ENCODE measurements around the gene TMEM181. TPM values are rescaled to one million over a fixed set of nuclear protein-coding genes. Genes with fewer than 3 reads are reported as not detected.

The TMEM181 gene
- total RNA-seq, 2 donors from 2014 or later = 33.2 to 57.4 TPM

- TF ChIP-seq, protein P1, sequence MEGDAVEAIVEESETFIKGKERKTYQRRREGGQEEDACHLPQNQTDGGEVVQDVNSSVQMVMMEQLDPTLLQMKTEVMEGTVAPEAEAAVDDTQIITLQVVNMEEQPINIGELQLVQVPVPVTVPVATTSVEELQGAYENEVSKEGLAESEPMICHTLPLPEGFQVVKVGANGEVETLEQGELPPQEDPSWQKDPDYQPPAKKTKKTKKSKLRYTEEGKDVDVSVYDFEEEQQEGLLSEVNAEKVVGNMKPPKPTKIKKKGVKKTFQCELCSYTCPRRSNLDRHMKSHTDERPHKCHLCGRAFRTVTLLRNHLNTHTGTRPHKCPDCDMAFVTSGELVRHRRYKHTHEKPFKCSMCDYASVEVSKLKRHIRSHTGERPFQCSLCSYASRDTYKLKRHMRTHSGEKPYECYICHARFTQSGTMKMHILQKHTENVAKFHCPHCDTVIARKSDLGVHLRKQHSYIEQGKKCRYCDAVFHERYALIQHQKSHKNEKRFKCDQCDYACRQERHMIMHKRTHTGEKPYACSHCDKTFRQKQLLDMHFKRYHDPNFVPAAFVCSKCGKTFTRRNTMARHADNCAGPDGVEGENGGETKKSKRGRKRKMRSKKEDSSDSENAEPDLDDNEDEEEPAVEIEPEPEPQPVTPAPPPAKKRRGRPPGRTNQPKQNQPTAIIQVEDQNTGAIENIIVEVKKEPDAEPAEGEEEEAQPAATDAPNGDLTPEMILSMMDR (IDR thresholded peaks at IDR 0.05) = no peak
- Histone ChIP-seq H3K27ac (no peak overlapping the region), H3K4me1 (no peaks in the 10 kb centered on the region), H3K9me3 (no peaks in the 10 kb centered on the region), H3K9ac (ENCODE audit: low read depth in 2 of 2, low read length in 2 of 2) (no peak overlapping the region), H3K36me3 (no peaks in the 10 kb centered on the region), H3K27me3 (no peaks in the 10 kb centered on the region), H3K4me3 (no peak overlapping the region)
- intact Hi-C loops (cut with DNase I) = no loop called here
- DNase-seq = no peak
Observed at GRCh38 chr6:158584236-158584651, 24.4 kb downstream of the TMEM181 start.

GRCh38 chr6:158586652-158587051 is 26.8 kb downstream of the TMEM181 start:
- H3K4me1 ChIP-seq = no peaks in the 10 kb centered on the region
- no peak overlapping the region for H3K9ac ChIP-seq (ENCODE audit: low read depth in 2 of 2, low read length in 2 of 2)
- H3K9me3 ChIP-seq = no peaks in the 10 kb centered on the region
- peaks cover 7% of the 10 kb centered on the region for H3K36me3 ChIP-seq
- H3K4me3 ChIP-seq = no peak overlapping the region
- DNase-seq = no peak
- no peak overlapping the region for H3K27ac ChIP-seq
- intact Hi-C loops (cut with DNase I) = no loop called here
- TF ChIP-seq, protein P1 (IDR thresholded peaks at IDR 0.05) = no peak
- no peaks in the 10 kb centered on the region for H3K27me3 ChIP-seq

GRCh38 chr6:158589366-158589765 is 29.5 kb downstream of the TMEM181 start:
- H3K36me3 ChIP-seq = peaks cover 7% of the 10 kb centered on the region
- no peak overlapping the region for H3K27ac ChIP-seq
- TF ChIP-seq, protein P1 (IDR thresholded peaks at IDR 0.05) = no peak
- no peaks in the 10 kb centered on the region for H3K9me3 ChIP-seq
- intact Hi-C loops (cut with DNase I) = no loop called here
- DNase-seq = no peak
- no peak overlapping the region for H3K9ac ChIP-seq (ENCODE audit: low read depth in 2 of 2, low read length in 2 of 2)
- no peak overlapping the region for H3K4me3 ChIP-seq
- H3K27me3 ChIP-seq = no peaks in the 10 kb centered on the region
- H3K4me1 ChIP-seq = no peaks in the 10 kb centered on the region

DNA sequence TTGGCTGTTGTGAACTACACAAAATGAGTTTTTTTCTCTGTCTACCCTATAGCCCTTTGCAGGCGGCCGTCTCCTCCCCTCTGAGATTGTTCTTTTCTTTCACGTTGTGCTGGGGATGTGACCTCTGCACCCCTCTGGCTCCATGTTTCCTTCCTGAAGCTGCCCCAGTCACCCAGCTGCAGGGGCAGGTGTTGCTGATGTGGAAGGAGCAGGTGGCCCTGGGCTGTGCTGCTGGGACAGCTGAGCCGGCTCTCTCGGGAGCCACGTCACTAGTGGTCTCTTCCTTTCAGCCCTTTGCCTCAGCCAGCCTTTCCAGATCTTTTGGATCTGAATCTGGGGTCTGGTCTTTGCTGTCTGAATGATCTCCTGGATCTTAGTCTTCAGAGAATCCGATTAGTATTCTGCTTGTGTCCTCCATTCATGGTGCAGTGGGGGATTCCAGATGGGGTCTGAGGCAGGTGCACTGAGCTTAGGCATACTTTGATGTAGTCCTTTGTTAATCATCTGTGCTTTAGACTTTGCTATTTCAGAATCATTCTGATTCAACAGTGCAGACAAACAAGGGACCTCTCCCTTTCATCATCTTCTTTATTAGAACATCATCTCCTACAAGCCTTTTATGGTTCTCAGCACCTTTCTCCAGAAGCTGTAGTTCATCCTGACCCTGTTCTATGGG is 31.4 kb downstream of the TMEM181 start:
- no peak overlapping the region for H3K4me3 ChIP-seq
- H3K27me3 ChIP-seq = no peaks in the 10 kb centered on the region
- no peaks in the 10 kb centered on the region for H3K4me1 ChIP-seq
- H3K27ac ChIP-seq = no peak overlapping the region
- DNase-seq = no peak
- TF ChIP-seq, protein P1 (IDR thresholded peaks at IDR 0.05) = no peak
- H3K9me3 ChIP-seq = no peaks in the 10 kb centered on the region
- no peak overlapping the region for H3K9ac ChIP-seq (ENCODE audit: low read depth in 2 of 2, low read length in 2 of 2)
- H3K36me3 ChIP-seq = peaks cover 7% of the 10 kb centered on the region
- intact Hi-C loops (cut with DNase I) = no loop called here

- TF ChIP-seq, protein P1 (IDR thresholded peaks at IDR 0.05) = no peak
- H3K9ac ChIP-seq (ENCODE audit: low read depth in 2 of 2, low read length in 2 of 2) = no peak overlapping the region
Observed at GRCh38 chr6:158591810-158592209, 31.9 kb downstream of the TMEM181 start.

More at GRCh38 chr6:158591810-158592209, 31.9 kb downstream of the TMEM181 start:
- H3K27me3 ChIP-seq = no peaks in the 10 kb centered on the region
- no peak overlapping the region for H3K4me3 ChIP-seq
- H3K4me1 ChIP-seq = no peaks in the 10 kb centered on the region
- DNase-seq = no peak
- H3K36me3 ChIP-seq = peaks cover 7% of the 10 kb centered on the region
- H3K9me3 ChIP-seq = no peaks in the 10 kb centered on the region
- H3K27ac ChIP-seq = no peak overlapping the region
- intact Hi-C loops (cut with DNase I) = no loop called here

All from colonic mucosa (tissue), 4 donors.